Right lobe of liver (tissue), 6 donors: Measurements from ENCODE around the gene TMEM131L. TPM values are rescaled to one million over a fixed set of nuclear protein-coding genes. Genes with fewer than 3 reads are reported as not detected.
"Not testable (repeated sequence)": the region's sequence is repeated elsewhere in the genome, so short reads cannot be mapped to it uniquely, and the experiment has no call there.

Source experiments
- ATAC-seq, 4 donors: fragments of 200-7000 bp; cut with Tn5 transposase; one replicate each; pipeline ENCODE4 v1.9.1; 2020; ENCODE audit warnings: mild to moderate bottlenecking in 4 of 4, moderate library complexity in 4 of 4
- DNase-seq, 3 donors: peaks; one replicate each; pipeline ENCODE4 v3.0.0-alpha.2; 2020
- H3K27ac ChIP-seq, 3 donors: fragments of 200-600 bp; one replicate each; pipeline ENCODE4 v1.8.0; 2022
- H3K27me3 ChIP-seq, 2 donors: fragments of 200-600 bp; one replicate each; pipeline ENCODE4 v1.8.0; 2022
- H3K36me3 ChIP-seq, 4 donors: fragments of 200-600 bp; sonication (generic) in 1 of 4; one replicate each; pipeline versions ENCODE4 v1.5.1 to v1.8.0; 2017 to 2022; ENCODE audit warnings: control low read depth in 1 of 4
- H3K4me1 ChIP-seq, 4 donors: fragments of 200-600 bp; sonication (generic) in 1 of 4; one replicate each; pipeline versions ENCODE4 v1.5.1 to v1.8.0; 2017 to 2022; ENCODE audit warnings: control low read depth in 1 of 4
- H3K4me3 ChIP-seq, 3 donors: fragments of 200-600 bp; one replicate each; pipeline ENCODE4 v1.8.0; 2022
- H3K9me3 ChIP-seq, 4 donors: fragments of 200-600 bp; sonication (generic) in 1 of 4; one replicate each; pipeline versions ENCODE4 v1.5.1 to v1.8.0; 2017 to 2022; ENCODE audit warnings: control low read depth in 1 of 4
- CTCF ChIP-seq, 4 donors: fragments of 200-600 bp in 3 of 4; fragments of 450-650 bp in 1 of 4; IDR thresholded peaks; one replicate each; pipeline versions ENCODE4 v1.5.1 to v1.8.0; 2016 to 2022; ENCODE audit warnings: antibody characterized with exemption in 4 of 4, mild to moderate bottlenecking in 2 of 4
- POLR2A ChIP-seq: fragments of 450-650 bp; IDR thresholded peaks from one replicate; pipeline ENCODE4 v1.6.1; 2017; ENCODE audit warnings: antibody characterized with exemption, mild to moderate bottlenecking
- WGBS: methylation state at CpG from one replicate; pipeline ENCODE4 v1.1.6; 2018; ENCODE audit warnings: low coverage, low lambda C conversion rate; ENCODE audit not compliant: insufficient coverage; ENCODE audit errors: missing lambda C conversion rate; 5-methylcytosine and 5-hydroxymethylcytosine counted together
- intact Hi-C, 2 donors: fragments of 100-400 bp; cut with DNase I; formaldehyde crosslinking; loops; one replicate each; pipeline versions ENCODE4 v1.11.2 to v1.14.1; 2022
- total RNA-seq, 6 experiments: library from RNA; depleted of rRNA in 2 of 6; stranded (reverse); fragments of >200 nt in 2 of 6; fragmentation: NEBNext Ultra II Directional in 3 of 6; extraction: Animal tissue kit (Norgen Biotek cat#: 25700) in 3 of 6; gene quantifications; one replicate each; pipeline versions ENCODE4 v1.1.0 to v1.2.4, GENCODE V29; 2016 to 2023
- donor health status: DM: no; HTN: yes; CAD: no.
- donor health status: DM: no; HTN: no; CAD: no.
- donor health status: DM: no; HTN: no; CAD: no.
- donor health status: DM: no; HTN: yes; CAD: no.
- donor health status: DM: no; HTN: yes; CAD: no.

The TMEM131L gene
- total RNA-seq, 6 experiments from 2014 or later, result 13.2 to 19.6 (median 14.8) TPM

- DNase-seq (no peak), ATAC-seq (no peak)
- Histone ChIP-seq H3K36me3 (peaks cover 9 to 74% (median 42%) of the 10 kb centered on the region in 4 donors), H3K4me1 (peaks cover 0 to 3% (median 0%) of the 10 kb centered on the region in 4 donors), H3K4me3 (no peak overlapping the region), H3K9me3 (no peaks in the 10 kb centered on the region), H3K27me3 (no peaks in the 10 kb centered on the region), H3K27ac (no peak overlapping the region)
- no peak for TF ChIP-seq POLR2A
- no peak for TF ChIP-seq CTCF (IDR thresholded peaks at IDR 0.05)
- WGBS, result 100% methylated on average over 3 of the region's 3 CpGs
- intact Hi-C loops, result no loop called here
Measured at GRCh38 chr4:153602758-153603157, 136.6 kb downstream of the TMEM131L start.

DNA sequence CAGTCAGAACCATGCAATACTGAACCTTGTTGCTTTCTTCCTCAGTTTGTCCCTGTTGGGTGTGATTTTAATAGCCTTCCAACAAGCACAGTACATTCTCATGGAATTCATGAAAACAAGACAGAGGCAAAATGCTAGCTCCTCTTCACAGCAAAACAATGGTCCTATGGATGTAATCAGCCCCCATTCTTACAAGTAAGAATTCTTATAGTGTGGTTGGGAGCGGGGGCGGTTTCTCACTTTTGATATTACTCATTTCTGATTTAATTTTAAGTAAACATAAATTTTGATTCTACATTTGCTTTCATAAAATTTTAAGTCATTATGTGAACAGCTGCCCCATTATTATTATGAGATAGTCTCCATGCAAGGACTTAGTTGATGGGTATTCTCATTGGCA, 137.1 kb downstream of the TMEM131L start:
- Histone ChIP-seq H3K36me3 (peaks cover 9 to 69% (median 41%) of the 10 kb centered on the region in 4 donors), H3K27ac (no peak overlapping the region), H3K4me1 (peaks cover 0 to 5% (median 0%) of the 10 kb centered on the region in 4 donors), H3K9me3 (no peaks in the 10 kb centered on the region), H3K4me3 (no peak overlapping the region), H3K27me3 (no peaks in the 10 kb centered on the region)
- TF ChIP-seq CTCF (IDR thresholded peaks at IDR 0.05) (no peak), POLR2A (no peak)
- DNase-seq (no peak), ATAC-seq (no peak)
- WGBS, result 85% methylated on average over 2 of the region's 2 CpGs
- intact Hi-C loops, result no loop called here

DNA sequence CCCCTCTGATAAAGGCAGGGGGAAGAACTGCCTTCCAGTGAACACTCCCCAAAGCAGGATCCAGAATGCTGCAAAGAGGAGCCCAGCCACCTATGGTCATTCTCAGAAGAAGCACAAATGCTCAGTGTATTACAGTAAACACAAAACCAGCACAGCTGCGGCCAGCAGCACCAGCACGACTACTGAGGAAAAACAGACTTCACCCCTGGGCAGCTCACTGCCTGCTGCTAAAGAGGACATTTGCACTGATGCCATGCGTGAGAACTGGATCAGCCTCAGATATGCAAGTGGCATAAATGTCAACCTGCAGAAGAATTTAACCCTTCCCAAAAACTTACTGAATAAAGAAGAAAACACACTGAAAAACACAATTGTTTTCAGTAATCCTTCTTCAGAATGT, 137.7 kb downstream of the TMEM131L start:
- H3K4me3 ChIP-seq, result no peak overlapping the region
- ATAC-seq, result no peak
- H3K36me3 ChIP-seq, result peaks cover 9 to 63% (median 39%) of the 10 kb centered on the region in 4 donors
- WGBS, result 100% methylated on average over 1 of the region's 3 CpGs
- H3K9me3 ChIP-seq, result no peaks in the 10 kb centered on the region
- intact Hi-C loops, result no loop called here
- H3K27ac ChIP-seq, result no peak overlapping the region
- H3K4me1 ChIP-seq, result peaks cover 0 to 5% (median 0%) of the 10 kb centered on the region in 4 donors
- no peak for DNase-seq
- no peak for TF ChIP-seq CTCF (IDR thresholded peaks at IDR 0.05)
- no peak for TF ChIP-seq POLR2A
- H3K27me3 ChIP-seq, result no peaks in the 10 kb centered on the region

DNA sequence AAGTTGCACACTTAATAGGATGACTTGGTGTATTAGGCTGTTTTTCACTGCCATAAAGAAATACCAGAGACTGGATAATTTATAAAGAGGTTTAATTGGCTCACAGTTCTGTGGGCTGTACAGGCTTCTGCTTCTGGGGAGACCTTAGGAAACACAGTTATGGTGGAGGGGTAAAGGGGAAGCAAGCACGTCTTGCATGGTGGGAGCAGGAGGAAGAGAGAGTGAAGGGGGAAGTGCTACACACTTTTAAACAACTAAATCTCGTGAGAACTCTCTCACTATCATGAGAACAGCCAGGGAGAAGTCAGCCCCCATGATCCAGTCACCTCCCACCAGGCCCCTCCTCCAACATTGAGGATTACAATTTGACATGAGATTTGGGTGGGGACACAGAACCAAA, 142.9 kb downstream of the TMEM131L start:
- intact Hi-C loops, H3K27ac ChIP-seq, H3K4me3 ChIP-seq, H3K27me3 ChIP-seq, ATAC-seq, H3K9me3 ChIP-seq, DNase-seq, H3K4me1 ChIP-seq: not testable (repeated sequence)
- WGBS, result 80% methylated on average over 2 of the region's 2 CpGs
- H3K36me3 ChIP-seq, result peaks cover 3 to 37% (median 21%) of the 10 kb centered on the region in 4 donors

DNA sequence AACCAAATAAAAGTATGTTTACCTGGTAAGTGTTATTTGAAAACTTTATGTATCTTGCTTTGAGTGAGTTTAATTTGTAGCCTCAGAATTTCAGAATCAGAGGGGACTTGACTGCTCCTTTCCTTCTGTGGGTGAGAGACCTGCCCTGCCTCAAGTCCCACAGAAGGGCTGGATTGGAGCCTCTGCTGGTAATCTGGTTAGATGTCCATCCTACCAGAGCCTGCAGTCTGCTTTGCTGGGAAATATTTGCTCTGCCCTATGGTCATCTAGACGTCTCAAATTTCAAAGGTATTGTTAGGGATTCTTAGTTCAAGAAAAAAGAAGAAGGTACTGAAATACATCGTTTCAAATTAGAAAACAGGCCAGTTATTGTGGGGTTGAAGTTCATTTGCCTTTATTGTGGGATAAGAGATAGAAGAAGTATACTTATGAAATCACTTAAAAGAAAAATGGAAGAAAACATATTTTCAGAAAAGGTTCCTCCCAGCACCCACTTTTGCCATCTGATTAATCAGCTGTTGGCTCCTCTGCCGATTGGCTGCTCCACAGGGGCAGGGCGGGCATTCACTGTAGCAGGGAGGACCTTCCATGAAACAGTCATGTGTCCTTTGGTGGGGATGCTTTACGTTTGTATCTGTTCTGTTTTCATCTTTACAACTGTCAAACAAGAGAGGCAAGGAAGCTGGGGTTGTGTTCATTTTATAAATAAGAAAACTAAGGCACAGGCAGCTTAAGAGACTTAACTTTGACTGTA, 144.6 kb downstream of the TMEM131L start:
- WGBS, result 81% methylated on average over 5 of the region's 5 CpGs
- Histone ChIP-seq H3K4me3 (no peak overlapping the region), H3K27me3 (no peaks in the 10 kb centered on the region), H3K36me3 (peaks cover 0 to 37% (median 12%) of the 10 kb centered on the region in 4 donors), H3K9me3 (no peaks in the 10 kb centered on the region), H3K4me1 (peaks cover 0 to 5% (median 0%) of the 10 kb centered on the region in 4 donors), H3K27ac (no peak overlapping the region)
- no peak for DNase-seq
- TF ChIP-seq CTCF (IDR thresholded peaks at IDR 0.05) (no peak), POLR2A (no peak)
- intact Hi-C loops, result no loop called here
- no peak for ATAC-seq
